ENCODE results near the gene PEAR1. TPM values are rescaled to one million over a fixed set of nuclear protein-coding genes. Genes with fewer than 3 reads are reported as not detected.

Gene PEAR1
- total and polyA plus RNA-seq, 2 of the 8 experiments (the other 6 are each of a cell fraction or from before 2014, with no cell fraction given), result 0.63 to 0.71 TPM

GRCh38 chr1:156897078-156897825, 3.7 kb downstream of the PEAR1 start:
- H3K9ac ChIP-seq (replicated peaks in 1 of 4; ENCODE audit: extremely low read depth in 1 of 4, low read depth in 3 of 4, low read length in 3 of 4), result no peak overlapping the region

More at GRCh38 chr1:156897078-156897825, 3.7 kb downstream of the PEAR1 start:
- H3K56ac ChIP-seq (replicated peaks; ENCODE audit: insufficient read length, low read depth, low read length), result no peak overlapping the region
- H3K79me2 ChIP-seq (ENCODE audit: control insufficient read depth in 1 of 2, insufficient read depth in 2 of 2, low read length in 2 of 2), result no peaks in the 10 kb centered on the region
- no peak overlapping the region for H3K4me3 ChIP-seq (ENCODE audit: extremely low read depth in 1 of 4, insufficient read depth in 2 of 4, low read depth in 3 of 4, low read length in 4 of 4)
- FAIRE-seq (no peak), DNase-seq (ENCODE audit: low read depth in 1 of 2, low spot score in 2 of 2) (no peak)
- peaks cover 0 to 10% (median 4%) of the 10 kb centered on the region in 4 experiments; a peak in 5 of 7 replicates for H3K4me1 ChIP-seq (replicated peaks in 1 of 4; ENCODE audit: control insufficient read depth in 3 of 4, insufficient read depth in 4 of 4, low read length in 3 of 4)
- no peaks in the 10 kb centered on the region for H4K20me1 ChIP-seq (replicated peaks in 1 of 2; ENCODE audit: control insufficient read depth in 1 of 2, insufficient read depth in 2 of 2, low read length in 2 of 2)
- H3K27ac ChIP-seq (ENCODE audit: low read depth, low read length), result no peak overlapping the region
- 0 out of 2 replicates have a peak overlapping the region, but pooled peaks have one; percentile 39 for H2BK12ac ChIP-seq (ENCODE audit: low read depth, low read length)
- no peak overlapping the region for H4K5ac ChIP-seq (ENCODE audit: insufficient read length, low read depth, low read length)
- H2BK20ac ChIP-seq (ENCODE audit: low read length), result no peak overlapping the region
- ChIA-PET CTCF (ENCODE audit: partially characterized antibody) (interaction anchor here (1.0 to 31.4 kb wide), 11 partner anchors 10 to 216 kb away, joined by 3 to 719 read pairs (median 4); partner anchors contain the start of genes INSRR, LRRC71 and NTRK1), POLR2A (ENCODE audit: partially characterized antibody) (interaction anchor here (1.3 to 2.8 kb wide), 2 partner anchors 10 to 169 kb away, joined by 3 to 10 read pairs; partner anchors contain the start of genes ISG20L2 and METTL25B)
- no peaks in the 10 kb centered on the region for H3K36me3 ChIP-seq (ENCODE audit: control insufficient read depth in 2 of 4, insufficient read depth in 4 of 4, low read length in 3 of 4)
- H3K18ac ChIP-seq (ENCODE audit: extremely low read depth, low read length), result no peak overlapping the region
- no peak overlapping the region for H3K14ac ChIP-seq (ENCODE audit: insufficient read length)
- H3K27me3 ChIP-seq (replicated peaks in 1 of 4; ENCODE audit: control insufficient read depth in 3 of 4, extremely low read depth in 1 of 4, insufficient read depth in 3 of 4, low read length in 3 of 4), result peaks cover 5 to 34% (median 29%) of the 10 kb centered on the region in 4 experiments
- H2AK5ac ChIP-seq (ENCODE audit: low read depth, low read length), result peak overlapping the region; percentile 39; the same call in 1 of the 2 replicates
- H3K9me3 ChIP-seq (ENCODE audit: insufficient read depth in 2 of 2, low read depth in 1 of 2, low read length in 1 of 2), result no peaks in the 10 kb centered on the region
- no peak overlapping the region for H3K4ac ChIP-seq (replicated peaks; ENCODE audit: insufficient read length, low read depth, low read length)
- no peak overlapping the region for H4K8ac ChIP-seq (ENCODE audit: extremely low read depth, insufficient read depth, low read length)
- H3K79me1 ChIP-seq (ENCODE audit: low read depth, low read length), result no peaks in the 10 kb centered on the region
- WGBS, 2 experiments (ENCODE audit: extremely low coverage in 1 of 2, insufficient coverage in 1 of 2, insufficient read length in 1 of 2, insufficient replicate concordance in 2 of 2, low coverage in 1 of 2, low lambda C conversion rate in 2 of 2, missing lambda C conversion rate in 1 of 2), result 79% methylated on average over 14 of the region's 14 CpGs; no CpG with 5 or more reads in 1 of the 2 experiments
- no peak overlapping the region for H2BK120ac ChIP-seq (replicated peaks; ENCODE audit: low read depth, low read length)
- no peak overlapping the region for H2BK15ac ChIP-seq (ENCODE audit: low read length)
- TF ChIP-seq ATF2 (IDR thresholded peaks at IDR 0.05; ENCODE audit: low read length) (no peak), SP2 (IDR thresholded peaks at IDR 0.05; ENCODE audit: low read length) (no peak), GTF2F1 (IDR thresholded peaks at IDR 0.05; ENCODE audit: borderline replicate concordance, low read depth, low read length) (no peak), HDAC6 (IDR thresholded peaks at IDR 0.05; ENCODE audit: low read depth, low read length) (no peak), JUND (IDR thresholded peaks at IDR 0.05; ENCODE audit: low read length) (no peak), RAD21 (IDR thresholded peaks at IDR 0.05 in 1 of 2, conservative IDR thresholded peaks at IDR 0.05 in 1 of 2; ENCODE audit: low read depth in 2 of 2, low read length in 2 of 2) (no peak), CBX5 (IDR thresholded peaks at IDR 0.05; ENCODE audit: low read depth, low read length) (no peak), EGR1 (IDR thresholded peaks at IDR 0.05; ENCODE audit: borderline replicate concordance, low read depth, low read length) (no peak)
- H2AFZ ChIP-seq (ENCODE audit: low read length), result no peak overlapping the region
- no peaks in the 10 kb centered on the region; the same call in 1 of the 2 replicates for H3K23me2 ChIP-seq (ENCODE audit: low read depth, low read length)
- H3K23ac ChIP-seq (ENCODE audit: insufficient read length), result no peak overlapping the region
- H4K91ac ChIP-seq (replicated peaks; ENCODE audit: insufficient read length, low read length), result no peak overlapping the region
- H2BK5ac ChIP-seq (ENCODE audit: low read depth, low read length), result peak overlapping the region; percentile 16; the same call in 1 of the 2 replicates
- no peak overlapping the region for H3K4me2 ChIP-seq (ENCODE audit: insufficient read depth in 1 of 2, low read depth in 2 of 2, low read length in 2 of 2)
